HG03196 (cell line): ENCODE data around the gene ULK4.

ENCODE experiments used
- ATAC-seq: cut with Tn5 transposase; IDR thresholded peaks from one replicate; pipeline ENCODE4 v1.9.1; 2021; ENCODE audit not compliant: unreplicated experiment

ULK4 gene

GRCh38 chr3:41241161-41241560 is 720.7 kb downstream of the ULK4 start:
- no peak for ATAC-seq

GRCh38 chr3:41239587-41239986 is 722.3 kb downstream of the ULK4 start:
- no peak for ATAC-seq

- no peak for ATAC-seq
These were observed 724.0 kb downstream of the ULK4 start for GRCh38 chr3:41237907-41238306.

GRCh38 chr3:41236228-41236627 is 725.7 kb downstream of the ULK4 start:
- no peak for ATAC-seq

GRCh38 chr3:41234823-41235721 is 726.8 kb downstream of the ULK4 start:
- ATAC-seq, result no peak

GRCh38 chr3:41224120-41224806 is 737.6 kb downstream of the ULK4 start:
- no peak for ATAC-seq

- no peak for ATAC-seq
These were observed 738.2 kb downstream of the ULK4 start for GRCh38 chr3:41223691-41224090.

GRCh38 chr3:41223078-41223477 is 738.8 kb downstream of the ULK4 start:
- no peak for ATAC-seq

- ATAC-seq, result no peak
These were observed 739.4 kb downstream of the ULK4 start for GRCh38 chr3:41222501-41222900.

- ATAC-seq, result no peak
These were observed 739.9 kb downstream of the ULK4 start for GRCh38 chr3:41222012-41222411.

- no peak for ATAC-seq
These were observed 740.8 kb downstream of the ULK4 start for GRCh38 chr3:41220906-41221677.

- ATAC-seq, result no peak
These were observed 742.5 kb downstream of the ULK4 start for GRCh38 chr3:41219424-41219823.

GRCh38 chr3:41216993-41217392 is 744.9 kb downstream of the ULK4 start:
- ATAC-seq, result no peak

GRCh38 chr3:41216422-41216821 is 745.5 kb downstream of the ULK4 start:
- ATAC-seq, result no peak

- ATAC-seq, result no peak
These were observed 748.3 kb downstream of the ULK4 start for GRCh38 chr3:41213588-41213987.

GRCh38 chr3:41212088-41212487 is 749.8 kb downstream of the ULK4 start:
- ATAC-seq, result no peak

GRCh38 chr3:41210966-41211365 is 750.9 kb downstream of the ULK4 start:
- ATAC-seq, result no peak

- ATAC-seq, result no peak
These were observed 752.3 kb downstream of the ULK4 start for GRCh38 chr3:41209646-41210045.

GRCh38 chr3:41208507-41209220 is 753.2 kb downstream of the ULK4 start:
- ATAC-seq, result no peak

GRCh38 chr3:41207355-41207754 is 754.5 kb downstream of the ULK4 start:
- ATAC-seq, result no peak

GRCh38 chr3:41205591-41205990 is 756.3 kb downstream of the ULK4 start:
- ATAC-seq, result no peak
